LHCN-M2 (cell line): ENCODE data around the gene VWA3A. TPM values are rescaled to one million over a fixed set of nuclear protein-coding genes. Genes with fewer than 3 reads are reported as not detected.
A peak's percentile ranks its signal among the peaks of the same experiment; 100 is the strongest.
"Not testable (repeated sequence)": the region's sequence is repeated elsewhere in the genome, so short reads cannot be mapped to it uniquely, and the experiment has no call there.

Experiments
- DNase-seq: peaks from one replicate; pipeline ENCODE4 v3.0.0-alpha.2; 2012; ENCODE audit warnings: low read depth
- total RNA-seq: library from RNA; depleted of rRNA; stranded (reverse); fragments of >200 nt; gene quantifications from 2 replicates; pipeline ENCODE4 v1.2.3, GENCODE V29; 2014

VWA3A gene
- total RNA-seq, 1 experiment from 2014 or later, result not detected

- DNase-seq, result no peak
Observed at GRCh38 chr16:22181426-22181825, 89.1 kb downstream of the VWA3A start.

GRCh38 chr16:22181843-22182242, 89.5 kb downstream of the VWA3A start:
- DNase-seq, result no peak

- DNase-seq, result no peak
Observed at GRCh38 chr16:22183335-22183734, 91.0 kb downstream of the VWA3A start.

- no peak for DNase-seq
Observed at GRCh38 chr16:22183901-22184614, 91.7 kb downstream of the VWA3A start.

- no peak for DNase-seq
Observed at GRCh38 chr16:22184615-22184968, 92.3 kb downstream of the VWA3A start.

- no peak for DNase-seq
Observed at GRCh38 chr16:22186517-22186916, 94.2 kb downstream of the VWA3A start.

GRCh38 chr16:22188267-22188594, 95.9 kb downstream of the VWA3A start:
- DNase-seq, result no peak

- peak; percentile 85 for DNase-seq
Observed at GRCh38 chr16:22188595-22189442, 96.5 kb downstream of the VWA3A start.

GRCh38 chr16:22189473-22190080, 97.2 kb downstream of the VWA3A start:
- DNase-seq, result no peak

GRCh38 chr16:22190081-22190775, 97.9 kb downstream of the VWA3A start:
- DNase-seq, result no peak

GRCh38 chr16:22190776-22191531, 98.6 kb downstream of the VWA3A start:
- peak; percentile 99 for DNase-seq

- no peak for DNase-seq
Observed at GRCh38 chr16:22191532-22192260, 99.4 kb downstream of the VWA3A start.

- DNase-seq, result peak; percentile 85
Observed at GRCh38 chr16:22192261-22193062, 100.1 kb downstream of the VWA3A start.

GRCh38 chr16:22193063-22193411, 100.7 kb downstream of the VWA3A start:
- DNase-seq, result no peak

- DNase-seq, result no peak
Observed at GRCh38 chr16:22194707-22195444, 102.5 kb downstream of the VWA3A start.

- DNase-seq, result no peak
Observed at GRCh38 chr16:22195445-22195694, 103.0 kb downstream of the VWA3A start.

- DNase-seq, result peak; percentile 84
Observed at GRCh38 chr16:22195695-22196558, 103.6 kb downstream of the VWA3A start.

GRCh38 chr16:22196559-22197168, 104.3 kb downstream of the VWA3A start:
- DNase-seq, result not testable (repeated sequence)
